GM21576 (cell line): ENCODE data around the gene C7.

Experiments
- ATAC-seq: cut with Tn5 transposase; IDR thresholded peaks from one replicate; pipeline ENCODE4 v1.9.1; 2021; ENCODE audit warnings: mild to moderate bottlenecking, moderate library complexity; ENCODE audit not compliant: unreplicated experiment

The C7 gene

DNA sequence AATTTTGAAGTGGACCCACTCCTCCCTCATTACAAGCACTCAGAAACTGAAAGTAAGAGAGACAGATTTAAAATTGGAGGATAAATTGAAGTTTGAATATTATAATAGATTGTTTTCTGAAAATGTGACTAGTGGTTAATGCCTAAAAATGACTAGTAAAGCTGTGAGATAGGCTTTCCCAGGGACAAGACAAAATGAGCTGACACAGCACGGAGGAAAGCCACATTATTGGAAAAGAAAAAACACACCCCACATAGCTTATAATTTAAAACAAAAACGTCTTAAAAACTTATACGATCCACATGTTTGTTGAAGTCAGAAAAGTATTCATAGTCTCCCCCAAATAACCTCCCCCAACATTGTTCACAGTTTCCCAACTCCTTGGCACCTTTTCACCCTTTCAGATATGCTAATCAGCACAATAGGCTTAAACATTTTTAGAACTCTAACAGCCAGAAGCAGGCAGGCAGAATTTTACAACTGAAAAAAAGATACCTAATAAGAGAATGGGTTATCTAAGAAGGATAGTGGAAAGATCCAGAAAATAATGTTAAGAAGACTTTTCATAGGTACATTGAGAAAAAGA, 6.1 kb downstream of the C7 start:
- no peak for ATAC-seq

GRCh38 chr5:40916226-40916625, 6.9 kb downstream of the C7 start:
- ATAC-seq, result no peak

- no peak for ATAC-seq
Measured at GRCh38 chr5:40928886-40929448, 19.7 kb downstream of the C7 start.

GRCh38 chr5:40932766-40933165, 23.5 kb downstream of the C7 start:
- ATAC-seq, result no peak

DNA sequence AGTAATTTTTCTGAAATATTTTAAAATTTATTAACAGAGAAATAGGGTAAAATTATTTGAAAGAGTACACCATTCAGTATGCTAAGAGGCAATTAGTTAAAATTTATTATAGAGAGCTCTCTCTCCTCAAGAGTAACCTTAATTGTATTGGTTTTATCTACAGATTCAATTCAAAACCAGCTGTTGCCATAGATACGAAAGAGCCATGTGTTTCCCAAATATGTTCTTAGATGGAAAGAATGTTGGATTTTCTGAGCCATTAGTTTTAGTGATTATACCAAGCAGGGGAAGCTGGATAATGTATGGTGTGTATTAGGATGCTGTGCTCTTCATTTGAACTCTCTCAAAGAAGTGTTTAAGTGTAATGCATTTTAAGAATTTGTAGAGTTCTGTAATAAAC, 27.8 kb downstream of the C7 start:
- ATAC-seq, result no peak

- no peak for ATAC-seq
Measured at GRCh38 chr5:40939753-40940152, 30.5 kb downstream of the C7 start.

- ATAC-seq, result no peak
Measured at GRCh38 chr5:40945111-40945510, 35.8 kb downstream of the C7 start.

DNA sequence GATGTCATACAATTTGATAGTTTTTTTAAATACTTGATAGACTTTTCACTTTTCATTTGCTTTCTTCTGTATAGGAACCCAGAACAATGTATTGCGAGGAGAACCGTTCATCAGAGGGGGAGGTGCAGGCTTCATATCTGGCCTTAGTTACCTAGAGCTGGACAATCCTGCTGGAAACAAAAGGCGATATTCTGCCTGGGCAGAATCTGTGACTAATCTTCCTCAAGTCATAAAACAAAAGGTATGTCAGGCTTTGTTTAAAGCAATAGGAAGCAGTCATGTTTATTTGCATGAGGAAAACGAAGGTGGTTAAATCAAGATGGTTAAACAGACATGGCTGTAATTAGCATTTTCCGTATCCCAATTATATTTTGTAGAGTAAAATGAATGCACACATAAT, 46.0 kb downstream of the C7 start:
- ATAC-seq, result no peak

- ATAC-seq, result no peak
Measured at GRCh38 chr5:40957048-40957447, 47.8 kb downstream of the C7 start.

- no peak for ATAC-seq
Measured at GRCh38 chr5:40958811-40959210, 49.5 kb downstream of the C7 start.

DNA sequence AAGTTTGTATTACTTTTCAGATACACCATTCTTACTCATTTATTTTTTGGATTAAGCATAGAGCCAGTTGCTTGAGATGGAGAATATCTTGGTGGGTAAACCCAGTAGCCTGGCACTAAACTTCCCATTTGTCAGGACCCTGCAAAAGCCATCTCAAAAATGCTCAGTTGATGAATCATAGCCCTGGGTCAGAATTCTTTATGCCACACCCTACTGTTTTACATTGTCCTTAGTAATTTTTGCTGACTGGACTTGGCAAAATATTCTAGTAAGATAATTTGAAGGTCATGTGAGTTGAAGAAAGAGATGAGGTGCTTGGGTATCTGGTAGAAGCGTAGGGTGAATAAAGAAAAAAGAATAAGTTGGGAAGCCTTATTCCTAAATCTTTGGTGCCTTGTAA, 50.7 kb downstream of the C7 start:
- ATAC-seq, result no peak

DNA sequence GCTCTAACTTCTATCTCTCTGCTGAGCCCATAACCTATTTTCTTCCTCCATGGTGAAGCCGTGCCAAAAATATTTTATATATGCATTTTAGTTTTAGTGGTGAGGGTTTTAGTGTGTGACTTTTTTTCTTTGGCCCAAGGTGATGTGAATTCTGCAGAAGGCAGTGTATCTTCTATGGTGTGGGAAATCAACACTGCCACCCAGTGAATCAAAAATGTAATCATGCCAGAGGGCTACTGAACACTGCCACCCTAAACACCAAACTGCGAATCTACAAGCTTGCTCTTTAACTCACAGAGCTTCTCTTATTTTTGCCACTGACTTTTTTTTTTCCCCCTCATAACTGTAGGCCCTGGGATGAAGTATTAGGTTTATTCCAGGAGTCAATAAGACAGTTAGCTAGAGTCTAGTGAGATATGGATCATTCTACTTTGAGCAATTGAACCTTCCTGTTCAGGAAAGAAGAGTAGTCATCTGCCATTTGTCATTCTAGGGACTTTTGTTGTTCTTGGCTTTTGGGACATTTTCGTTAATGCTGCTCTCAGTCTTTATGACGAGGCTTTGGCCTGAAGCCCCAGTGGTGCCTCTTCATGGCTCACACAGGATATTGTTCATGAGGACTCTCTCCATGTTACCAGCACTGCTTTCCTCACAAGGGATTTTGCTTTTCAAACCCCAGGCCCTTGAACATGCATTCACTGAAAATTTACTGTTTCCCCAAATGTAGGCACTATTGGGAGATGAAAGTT, 53.1 kb downstream of the C7 start:
- no peak for ATAC-seq

GRCh38 chr5:40972434-40972833, 63.1 kb downstream of the C7 start:
- no peak for ATAC-seq

GRCh38 chr5:40973364-40974004, 64.2 kb downstream of the C7 start:
- no peak for ATAC-seq

DNA sequence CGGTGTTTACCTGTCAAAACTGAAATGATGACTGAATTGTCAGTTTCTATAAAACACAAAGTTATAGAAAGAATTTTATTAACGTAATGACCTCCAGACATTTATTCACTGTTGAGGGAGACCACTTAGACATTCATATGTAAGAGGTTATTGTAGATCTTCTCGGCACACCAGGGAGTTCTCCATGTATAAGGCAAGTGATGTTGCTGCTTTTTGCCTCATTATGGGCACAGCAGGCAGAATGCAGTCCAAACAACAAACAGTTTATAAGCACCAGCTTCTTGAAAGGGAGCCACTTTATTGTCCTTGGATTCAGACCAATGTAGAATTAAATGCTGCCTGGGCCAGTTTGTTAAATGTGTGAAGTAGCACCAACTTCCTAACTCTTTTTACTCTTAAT, 66.7 kb downstream of the C7 start:
- ATAC-seq, result no peak

GRCh38 chr5:40976836-40977235, 67.5 kb downstream of the C7 start:
- no peak for ATAC-seq

- no peak for ATAC-seq
Measured at GRCh38 chr5:40981420-40981819, 72.1 kb downstream of the C7 start.

DNA sequence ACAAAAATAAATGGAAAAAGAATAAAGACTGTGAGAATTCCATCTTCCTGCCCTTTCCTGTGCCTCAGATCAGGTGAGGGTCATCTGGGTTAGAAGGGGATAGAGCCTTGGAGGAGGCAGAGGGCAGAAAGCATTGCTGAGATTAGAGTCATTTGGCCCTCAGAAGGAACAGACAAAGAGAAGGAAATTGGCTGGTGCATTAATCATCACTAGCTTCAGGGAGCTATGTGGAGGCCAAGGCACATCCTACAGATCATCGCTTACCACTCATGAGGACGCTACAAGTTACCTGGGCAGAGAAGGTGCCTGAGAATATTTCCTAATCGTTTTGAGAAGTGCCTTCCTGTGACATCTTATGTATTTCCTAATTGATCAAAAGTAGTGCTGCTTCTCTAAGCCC, 74.5 kb downstream of the C7 start:
- no peak for ATAC-seq

GRCh38 chr5:40984884-40985283, 75.6 kb downstream of the C7 start:
- ATAC-seq, result no peak

- ATAC-seq, result no peak
Measured at GRCh38 chr5:40985501-40985900, 76.2 kb downstream of the C7 start.

GRCh38 chr5:40986666-40987065, 77.4 kb downstream of the C7 start:
- ATAC-seq, result no peak

GRCh38 chr5:40987349-40987748, 78.1 kb downstream of the C7 start:
- ATAC-seq, result no peak
